Measurements from ENCODE around the gene PPM1F.
"Not testable (repeated sequence)": the region's sequence is repeated elsewhere in the genome, so short reads cannot be mapped to it uniquely, and the experiment has no call there.

The PPM1F gene

DNA sequence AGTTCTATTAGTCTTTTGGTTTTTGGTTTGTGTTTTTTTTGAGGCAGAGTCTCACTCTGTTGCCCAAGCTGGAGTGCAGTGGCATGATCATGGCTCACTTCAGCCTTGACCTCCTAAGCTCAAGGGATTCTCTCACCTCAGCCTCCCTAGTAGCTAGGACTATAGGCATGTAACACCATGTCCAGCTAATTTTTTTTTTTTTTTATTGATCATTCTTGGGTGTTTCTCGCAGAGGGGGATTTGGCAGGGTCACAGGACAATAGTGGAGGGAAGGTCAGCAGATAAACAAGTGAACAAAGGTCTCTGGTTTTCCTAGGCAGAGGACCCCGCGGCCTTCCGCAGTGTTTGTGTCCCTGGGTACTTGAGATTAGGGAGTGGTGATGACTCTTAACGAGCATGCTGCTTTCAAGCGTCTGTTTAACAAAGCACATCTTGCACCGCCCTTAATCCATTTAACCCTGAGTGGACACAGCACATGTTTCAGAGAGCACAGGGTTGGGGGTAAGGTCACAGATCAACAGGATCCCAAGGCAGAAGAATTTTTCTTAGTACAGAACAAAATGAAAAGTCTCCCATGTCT lies 69.8 kb downstream of the PPM1F start:
- DNase-seq, result not testable (repeated sequence)

DNA sequence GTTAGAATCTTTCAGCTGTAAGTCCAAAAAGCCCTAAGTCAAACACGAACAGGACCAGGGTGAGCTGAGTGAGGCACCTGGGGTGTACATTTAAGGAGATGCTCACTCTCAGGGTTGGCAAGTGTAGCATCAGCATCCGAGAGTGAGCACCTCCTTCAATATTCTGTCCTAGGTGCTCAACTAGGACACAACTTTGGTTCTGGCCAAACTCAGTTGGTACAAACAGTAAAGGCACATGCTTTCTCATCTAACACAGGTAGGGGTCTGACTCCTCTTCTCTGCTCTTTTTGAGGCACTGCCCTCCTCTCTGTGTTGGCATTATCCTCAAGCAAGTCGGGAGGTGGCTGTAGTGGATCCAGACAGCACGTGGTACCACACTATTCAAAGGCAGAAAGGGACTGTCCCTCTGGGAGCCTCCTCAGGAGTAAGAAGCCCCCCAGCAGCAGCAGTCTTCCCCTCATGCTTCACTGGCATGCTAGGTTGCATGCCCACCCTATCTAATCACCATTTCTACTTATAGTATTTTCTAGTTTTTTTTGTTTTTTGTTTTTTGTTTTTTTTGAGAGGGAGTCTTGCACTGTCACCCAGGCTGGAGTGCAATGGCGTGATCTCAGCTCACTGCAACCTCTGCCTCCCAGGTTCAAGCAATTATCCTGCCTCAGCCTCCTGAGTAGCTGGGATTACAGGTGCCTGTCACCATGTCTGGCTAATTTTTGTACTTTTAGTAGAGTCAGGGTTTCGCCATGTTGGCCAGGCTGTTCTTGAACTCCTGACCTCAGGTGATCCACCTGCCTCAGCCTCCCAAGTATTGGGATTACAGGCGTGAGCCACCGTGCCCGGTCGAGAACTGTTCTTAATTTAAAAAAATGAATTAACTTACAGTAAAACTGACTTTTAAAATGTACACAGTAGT lies 70.6 kb downstream of the PPM1F start:
- no peak for DNase-seq

DNA sequence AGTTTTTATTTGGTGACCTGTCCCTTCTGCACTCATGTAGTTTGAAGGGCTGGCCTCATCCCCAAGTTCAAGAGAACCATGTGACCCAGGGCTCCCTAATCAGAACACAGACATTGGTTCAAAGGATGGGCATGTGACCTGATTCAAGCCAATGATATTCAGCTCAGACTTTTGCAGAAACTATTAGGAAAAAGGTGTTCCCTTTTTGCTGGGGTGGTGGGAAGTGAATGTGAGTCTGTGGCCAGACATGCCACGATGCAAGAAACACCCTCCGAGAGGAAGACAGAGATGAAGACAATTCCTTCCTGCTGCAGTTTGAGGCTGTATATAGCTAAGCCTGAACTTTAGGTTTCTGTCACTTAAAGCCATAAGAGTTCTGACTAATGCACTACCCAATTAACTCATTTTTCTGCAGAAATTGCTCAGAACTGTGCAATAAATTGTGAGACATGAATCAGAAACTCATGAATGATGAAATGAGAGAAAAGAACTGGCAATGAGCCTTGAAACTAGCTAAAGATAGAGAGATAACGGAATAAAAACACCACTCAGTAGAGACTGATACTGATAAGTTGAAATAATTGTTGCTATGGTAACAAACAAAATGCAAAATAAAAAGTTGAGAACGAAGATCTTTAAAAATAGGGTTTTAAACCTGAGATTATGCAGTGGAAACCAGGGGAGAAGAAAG lies 76.0 kb downstream of the PPM1F start:
- DNase-seq, result peak in 1 of 2 donors; percentile 17

- DNase-seq, result not testable (repeated sequence)
These were observed 77.7 kb downstream of the PPM1F start for GRCh38 chr22:21874953-21875352.

DNA sequence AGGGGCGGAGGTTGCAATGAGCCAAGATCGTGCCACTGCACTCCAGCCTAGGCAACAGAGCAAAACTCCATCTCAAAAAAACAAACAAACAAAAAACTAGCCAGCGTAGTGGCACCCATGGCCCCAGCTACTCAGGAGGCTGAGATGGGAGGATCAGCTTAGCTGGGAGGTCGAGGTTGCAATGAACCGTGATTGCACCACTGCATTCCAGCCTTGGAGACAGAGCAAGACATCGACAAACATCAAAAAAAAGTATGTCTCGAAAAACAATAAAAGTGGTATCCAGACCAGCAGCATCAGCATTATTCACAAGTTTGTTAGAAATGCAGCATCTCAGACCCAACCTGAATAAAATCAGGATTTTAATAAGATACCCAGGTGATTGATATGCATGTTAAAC lies 79.0 kb downstream of the PPM1F start:
- DNase-seq, result no peak

DNA sequence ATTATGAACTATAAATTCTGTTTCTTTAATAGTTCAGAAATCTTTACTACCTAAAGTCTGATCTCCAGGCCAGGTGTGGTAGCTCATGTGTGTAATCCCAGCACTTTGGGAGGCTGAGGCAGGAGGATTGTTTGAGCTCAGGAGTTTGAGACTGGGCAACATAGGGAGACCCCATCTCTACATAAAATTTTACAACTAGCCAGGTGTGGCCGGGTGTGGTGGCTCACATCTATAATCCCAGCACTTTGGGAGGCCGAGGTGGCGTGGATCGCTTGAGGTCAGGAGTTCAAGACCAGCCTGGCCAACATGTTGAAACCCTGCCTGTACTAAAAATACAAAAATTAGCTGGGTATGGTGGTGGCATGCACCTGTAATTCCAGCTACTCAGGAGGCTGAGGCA lies 79.9 kb downstream of the PPM1F start:
- DNase-seq, result not testable (repeated sequence)

Data from CD4-positive, alpha-beta T cell treated with Interleukin-1 beta for 1 hour (primary cell).